HFFc6 (cell line): Measurements from ENCODE around the gene SEMA5B. TPM values are rescaled to one million over a fixed set of nuclear protein-coding genes. Genes with fewer than 3 reads are reported as not detected.

ENCODE experiments used
- DNase-seq: peaks from one replicate; pipeline ENCODE4 v3.0.0-alpha.2; 2018
- H3K27ac Mint-ChIP-seq: 2 replicates; pipeline ENCODE4 v1.8.0; 2020; ENCODE audit warnings: mild to moderate bottlenecking, mixed read lengths
- H3K27me3 Mint-ChIP-seq: 2 replicates; pipeline ENCODE4 v1.8.0; 2021; ENCODE audit warnings: mild to moderate bottlenecking, moderate library complexity, mixed read lengths; ENCODE audit not compliant: insufficient read depth
- H3K36me3 Mint-ChIP-seq: 2 replicates; pipeline ENCODE4 v1.8.0; 2021; ENCODE audit warnings: low read depth, mixed read lengths
- H3K4me1 Mint-ChIP-seq: 2 replicates; pipeline ENCODE4 v1.8.0; 2020; ENCODE audit warnings: low read depth, mixed read lengths
- H3K4me3 Mint-ChIP-seq: 2 replicates; pipeline ENCODE4 v1.8.0; 2020; ENCODE audit warnings: mild to moderate bottlenecking, moderate library complexity, mixed read lengths
- H3K9me3 Mint-ChIP-seq: 2 replicates; pipeline ENCODE4 v1.8.0; 2020; ENCODE audit warnings: mild to moderate bottlenecking, mixed read lengths
- CTCF ChIP-seq: fragments of 200-600 bp; sonication (generic); IDR thresholded peaks from 2 replicates; pipeline ENCODE4 v1.5.0; 2021; ENCODE audit warnings: antibody characterized with exemption, mild to moderate bottlenecking
- total RNA-seq, 6 experiments: library from RNA; stranded (reverse); fragmentation: NEBNext Ultra II Directional; extraction: Animal tissue kit (Norgen Biotek cat#: 25700); gene quantifications; 2 replicates in 1 of 6; 3 replicates in 5 of 6; pipeline ENCODE4 v1.2.3, GENCODE V29; 2021

Gene SEMA5B
- total RNA-seq, 6 experiments from 2014 or later: not detected

GRCh38 chr3:122903171-122903570, 124.4 kb downstream of the SEMA5B start:
- DNase-seq: no peak
- TF ChIP-seq CTCF: no peak
- no peak overlapping the region for H3K27ac Mint-ChIP-seq
- H3K36me3 Mint-ChIP-seq: peaks cover 12% of the 10 kb centered on the region; the same call in 1 of the 2 replicates
- peaks cover 12% of the 10 kb centered on the region for H3K9me3 Mint-ChIP-seq
- H3K4me3 Mint-ChIP-seq: no peak overlapping the region
- peaks cover 49% of the 10 kb centered on the region for H3K27me3 Mint-ChIP-seq
- H3K4me1 Mint-ChIP-seq: no peaks in the 10 kb centered on the region

- peaks cover 12% of the 10 kb centered on the region for H3K9me3 Mint-ChIP-seq
- H3K36me3 Mint-ChIP-seq: peaks cover 12% of the 10 kb centered on the region; the same call in 1 of the 2 replicates
- no peak overlapping the region for H3K27ac Mint-ChIP-seq
- H3K27me3 Mint-ChIP-seq: peaks cover 50% of the 10 kb centered on the region
- no peak for TF ChIP-seq CTCF
- H3K4me3 Mint-ChIP-seq: no peak overlapping the region
- H3K4me1 Mint-ChIP-seq: no peaks in the 10 kb centered on the region
- DNase-seq: no peak
These were observed 125.2 kb downstream of the SEMA5B start for GRCh38 chr3:122902326-122902725.

- Mint-ChIP-seq H3K9me3 (no peaks in the 10 kb centered on the region), H3K4me1 (peaks cover 17% of the 10 kb centered on the region), H3K36me3 (no peaks in the 10 kb centered on the region), H3K4me3 (no peak overlapping the region), H3K27me3 (peaks cover 39% of the 10 kb centered on the region), H3K27ac (no peak overlapping the region)
- no peak for DNase-seq
- TF ChIP-seq CTCF: no peak
These were observed 129.3 kb downstream of the SEMA5B start for GRCh38 chr3:122898298-122898697.

- peak; percentile 58 for DNase-seq
- TF ChIP-seq CTCF: no peak
These were observed 133.6 kb downstream of the SEMA5B start for GRCh38 chr3:122893754-122894668.

GRCh38 chr3:122893282-122893681, 134.3 kb downstream of the SEMA5B start:
- H3K27ac Mint-ChIP-seq: no peak overlapping the region
- peaks cover 20% of the 10 kb centered on the region for H3K27me3 Mint-ChIP-seq
- no peak for DNase-seq
- no peak for TF ChIP-seq CTCF
- no peaks in the 10 kb centered on the region for H3K36me3 Mint-ChIP-seq
- peaks cover 28% of the 10 kb centered on the region for H3K4me1 Mint-ChIP-seq
- no peaks in the 10 kb centered on the region for H3K9me3 Mint-ChIP-seq
- H3K4me3 Mint-ChIP-seq: peak overlapping the region; percentile 39; the same call in 1 of the 2 replicates

More at GRCh38 chr3:122893754-122894668, 133.6 kb downstream of the SEMA5B start:
- peaks cover 25% of the 10 kb centered on the region for H3K27me3 Mint-ChIP-seq
- peaks cover 28% of the 10 kb centered on the region for H3K4me1 Mint-ChIP-seq
- peak overlapping the region; percentile 39; the same call in 1 of the 2 replicates for H3K4me3 Mint-ChIP-seq
- H3K9me3 Mint-ChIP-seq: no peaks in the 10 kb centered on the region
- H3K27ac Mint-ChIP-seq: no peak overlapping the region
- H3K36me3 Mint-ChIP-seq: no peaks in the 10 kb centered on the region
